HCT116 (cell line): ENCODE data around the gene WDR59.

Experiments
- EGR1 ChIP-seq: IDR thresholded peaks from 2 replicates; pipeline ENCODE4 v1.6.1; 2012; ENCODE audit warnings: low read depth
- EZH2 ChIP-seq: fragments of 200-600 bp; sonication (generic); IDR thresholded peaks from 2 replicates; pipeline ENCODE4 v1.6.1; 2017; ENCODE audit warnings: antibody characterized with exemption, mixed run types
- ZNF274 ChIP-seq: fragments of 200-500 bp; sonication (Bioruptor generic); IDR thresholded peaks from 2 replicates; pipeline ENCODE4 v1.6.1; 2014; ENCODE audit warnings: mild to moderate bottlenecking, low read depth, low read length, inconsistent platforms
- TF ChIP-seq, protein P1 (sequence below), 3 experiments: fragments of 200-600 bp in 1 of 3; sonication (generic) in 1 of 3; IDR thresholded peaks in 2 of 3; conservative IDR thresholded peaks in 1 of 3; 2 replicates each; pipeline ENCODE4 v1.5.1; 2012 to 2017; ENCODE audit warnings: low read depth in 2 of 3, low read length in 2 of 3, antibody characterized with exemption in 1 of 3, borderline replicate concordance in 1 of 3, control low read depth in 1 of 3, mild to moderate bottlenecking in 1 of 3, mixed read lengths in 1 of 3, mixed run types in 1 of 3, moderate library complexity in 1 of 3; ENCODE audit not compliant: insufficient read depth in 1 of 3

GRCh38 chr16:74832228-74832627 lies 152.7 kb downstream of the WDR59 start:
- TF ChIP-seq ZNF274 = no peak
- TF ChIP-seq, protein P1, sequence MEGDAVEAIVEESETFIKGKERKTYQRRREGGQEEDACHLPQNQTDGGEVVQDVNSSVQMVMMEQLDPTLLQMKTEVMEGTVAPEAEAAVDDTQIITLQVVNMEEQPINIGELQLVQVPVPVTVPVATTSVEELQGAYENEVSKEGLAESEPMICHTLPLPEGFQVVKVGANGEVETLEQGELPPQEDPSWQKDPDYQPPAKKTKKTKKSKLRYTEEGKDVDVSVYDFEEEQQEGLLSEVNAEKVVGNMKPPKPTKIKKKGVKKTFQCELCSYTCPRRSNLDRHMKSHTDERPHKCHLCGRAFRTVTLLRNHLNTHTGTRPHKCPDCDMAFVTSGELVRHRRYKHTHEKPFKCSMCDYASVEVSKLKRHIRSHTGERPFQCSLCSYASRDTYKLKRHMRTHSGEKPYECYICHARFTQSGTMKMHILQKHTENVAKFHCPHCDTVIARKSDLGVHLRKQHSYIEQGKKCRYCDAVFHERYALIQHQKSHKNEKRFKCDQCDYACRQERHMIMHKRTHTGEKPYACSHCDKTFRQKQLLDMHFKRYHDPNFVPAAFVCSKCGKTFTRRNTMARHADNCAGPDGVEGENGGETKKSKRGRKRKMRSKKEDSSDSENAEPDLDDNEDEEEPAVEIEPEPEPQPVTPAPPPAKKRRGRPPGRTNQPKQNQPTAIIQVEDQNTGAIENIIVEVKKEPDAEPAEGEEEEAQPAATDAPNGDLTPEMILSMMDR (IDR thresholded peaks at IDR 0.05 in 2 of 3, conservative IDR thresholded peaks at IDR 0.05 in 1 of 3; ENCODE audit: borderline replicate concordance in 1 of 3, insufficient read depth in 1 of 3, low read depth in 2 of 3, low read length in 2 of 3) = no peak
- no peak for TF ChIP-seq EGR1
- TF ChIP-seq EZH2 = no peak
